PC-3 (cell line): Measurements from ENCODE around the gene TWF2. TPM values are rescaled to one million over a fixed set of nuclear protein-coding genes. Genes with fewer than 3 reads are reported as not detected.

Experiments used
- ATAC-seq: fragments of 200-7000 bp; cut with Tn5 transposase; 2 replicates; pipeline ENCODE4 v1.9.1; 2020; ENCODE audit warnings: mild to moderate bottlenecking, moderate library complexity
- BruUV-seq: library from RNA; stranded (reverse); fragments of 400-500 nt; replicated peaks from 2 replicates; lab custom pipeline; 2021; lab: Mats Ljungman, UMichigan
- CTCF ChIA-PET: fragments of 300-600 bp; sonication (Branson Sonifier 250); formaldehyde crosslinking; loops from one replicate; lab custom pipeline; 2022; ENCODE audit warnings: antibody characterized with exemption; lab: Charles Lee
- POLR2A ChIA-PET: fragments of 300-600 bp; sonication (Branson Sonifier 250); formaldehyde crosslinking; loops from one replicate; lab custom pipeline; 2022; ENCODE audit warnings: antibody characterized with exemption; ENCODE audit not compliant: unreplicated experiment; lab: Charles Lee
- DNase-seq: peaks from one replicate; pipeline ENCODE4 v3.0.0-alpha.2; 2015
- H2AFZ ChIP-seq: fragments of 300-600 bp; sonication (generic); 2 replicates; pipeline ENCODE4 v1.6.0; 2016; ENCODE audit warnings: antibody characterized with exemption, low read length
- H3F3A ChIP-seq: fragments of 300-600 bp; sonication (generic); one replicate; pipeline ENCODE4 v1.6.0; 2017; ENCODE audit warnings: antibody characterized with exemption, low read length, control low read depth, mild to moderate bottlenecking; ENCODE audit not compliant: unreplicated experiment
- H3K27ac ChIP-seq: fragments of 300-600 bp; sonication (generic); 2 replicates; pipeline ENCODE4 v1.5.1; 2016; ENCODE audit warnings: mild to moderate bottlenecking, low read length
- H3K27me3 ChIP-seq: fragments of 300-600 bp; sonication (generic); 2 replicates; pipeline ENCODE4 v1.6.1; 2016; ENCODE audit warnings: low read length, mixed read lengths
- H3K36me3 ChIP-seq: fragments of 300-600 bp; sonication (generic); 2 replicates; pipeline ENCODE4 v1.6.1; 2016; ENCODE audit warnings: low read depth, mixed run types, low read length, mixed read lengths
- H3K4me1 ChIP-seq: fragments of 300-600 bp; sonication (generic); 2 replicates; pipeline ENCODE4 v1.5.1; 2016; ENCODE audit warnings: low read length; ENCODE audit not compliant: insufficient read depth
- H3K4me2 ChIP-seq: fragments of 300-600 bp; sonication (generic); 2 replicates; pipeline ENCODE4 v1.6.0; 2016; ENCODE audit warnings: low read length
- H3K4me3 ChIP-seq: fragments of 300-600 bp; sonication (generic); 2 replicates; pipeline ENCODE4 v1.5.1; 2016; ENCODE audit warnings: mild to moderate bottlenecking, low read length, mixed read lengths
- H3K79me2 ChIP-seq: fragments of 300-600 bp; sonication (generic); 2 replicates; pipeline ENCODE4 v1.6.1; 2017; ENCODE audit warnings: low read length, mixed read lengths
- H3K9ac ChIP-seq: fragments of 300-600 bp; sonication (generic); 2 replicates; pipeline ENCODE4 v1.6.0; 2016; ENCODE audit warnings: mild to moderate bottlenecking, low read length
- H3K9me2 ChIP-seq: fragments of 300-600 bp; sonication (generic); replicated peaks from 2 replicates; pipeline ENCODE4 v1.6.1; 2016; ENCODE audit warnings: mixed run types, low read length, mixed read lengths
- H3K9me3 ChIP-seq: fragments of 300-600 bp; sonication (generic); 2 replicates; pipeline ENCODE4 v1.6.1; 2016; ENCODE audit warnings: low read length, mixed read lengths
- H4K20me1 ChIP-seq: fragments of 300-600 bp; sonication (generic); 2 replicates; pipeline ENCODE4 v1.6.1; 2016; ENCODE audit warnings: low read length, mixed read lengths
- EZH2 ChIP-seq: fragments of 300-600 bp; sonication (generic); IDR thresholded peaks from one replicate; pipeline ENCODE4 v1.6.1; 2017; ENCODE audit warnings: antibody characterized with exemption, mild to moderate bottlenecking, low read length; ENCODE audit not compliant: unreplicated experiment
- EZH2phosphoT487 ChIP-seq: fragments of 300-600 bp; sonication (generic); IDR thresholded peaks from 2 replicates; pipeline ENCODE4 v1.6.1; 2018; ENCODE audit warnings: mild to moderate bottlenecking, antibody characterized with exemption, low read length, borderline replicate concordance
- intact Hi-C: fragments of 100-400 bp; cut with micrococcal nuclease; formaldehyde crosslinking; loops from 2 replicates; pipeline ENCODE4 v1.9.0; 2023
- total RNA-seq: library from RNA; depleted of rRNA; stranded (reverse); fragments of >200 nt; gene quantifications from 2 replicates; pipeline ENCODE4 v1.2.3, GENCODE V29; 2014
- TF ChIP-seq, protein P1 (sequence below): fragments of 300-600 bp; sonication (generic); conservative IDR thresholded peaks from 2 replicates; pipeline ENCODE4 v1.5.1; 2017; ENCODE audit warnings: antibody characterized with exemption, low read depth, mild to moderate bottlenecking, low read length

TWF2 gene
- total RNA-seq, 1 experiment from 2014 or later, result 147 TPM

- POLR2A ChIA-PET, result interaction anchor here (0.7 kb wide), 1 partner anchor 24 kb away, joined by 5 read pairs; no protein-coding TSS in a partner anchor
- no peaks in the 10 kb centered on the region for H3K27me3 ChIP-seq
- H3F3A ChIP-seq, result no peaks in the 10 kb centered on the region
- H3K79me2 ChIP-seq, result peaks cover 1% of the 10 kb centered on the region
- intact Hi-C loops, result no loop called here
- no peak overlapping the region for H3K4me3 ChIP-seq
- no peak overlapping the region for H3K4me2 ChIP-seq
- peak; percentile 86 for DNase-seq
- no TSS peak for BruUV-seq
- H3K27ac ChIP-seq, result no peak overlapping the region
- no peaks in the 10 kb centered on the region for H3K9me2 ChIP-seq
- H3K4me1 ChIP-seq, result peaks cover 20% of the 10 kb centered on the region
- CTCF ChIA-PET, result interaction anchor here (0.6 kb wide), 1 partner anchor 19 kb away, joined by 4 read pairs; no protein-coding TSS in a partner anchor
- no peak overlapping the region for H3K9ac ChIP-seq
- no peaks in the 10 kb centered on the region for H4K20me1 ChIP-seq
- H3K36me3 ChIP-seq, result no peaks in the 10 kb centered on the region
- H2AFZ ChIP-seq, result no peak overlapping the region
- peak; percentile 54 for ATAC-seq
- no peak for TF ChIP-seq EZH2phosphoT487
- TF ChIP-seq, protein P1, sequence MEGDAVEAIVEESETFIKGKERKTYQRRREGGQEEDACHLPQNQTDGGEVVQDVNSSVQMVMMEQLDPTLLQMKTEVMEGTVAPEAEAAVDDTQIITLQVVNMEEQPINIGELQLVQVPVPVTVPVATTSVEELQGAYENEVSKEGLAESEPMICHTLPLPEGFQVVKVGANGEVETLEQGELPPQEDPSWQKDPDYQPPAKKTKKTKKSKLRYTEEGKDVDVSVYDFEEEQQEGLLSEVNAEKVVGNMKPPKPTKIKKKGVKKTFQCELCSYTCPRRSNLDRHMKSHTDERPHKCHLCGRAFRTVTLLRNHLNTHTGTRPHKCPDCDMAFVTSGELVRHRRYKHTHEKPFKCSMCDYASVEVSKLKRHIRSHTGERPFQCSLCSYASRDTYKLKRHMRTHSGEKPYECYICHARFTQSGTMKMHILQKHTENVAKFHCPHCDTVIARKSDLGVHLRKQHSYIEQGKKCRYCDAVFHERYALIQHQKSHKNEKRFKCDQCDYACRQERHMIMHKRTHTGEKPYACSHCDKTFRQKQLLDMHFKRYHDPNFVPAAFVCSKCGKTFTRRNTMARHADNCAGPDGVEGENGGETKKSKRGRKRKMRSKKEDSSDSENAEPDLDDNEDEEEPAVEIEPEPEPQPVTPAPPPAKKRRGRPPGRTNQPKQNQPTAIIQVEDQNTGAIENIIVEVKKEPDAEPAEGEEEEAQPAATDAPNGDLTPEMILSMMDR, result no peak
- no peak for TF ChIP-seq EZH2
- no peaks in the 10 kb centered on the region for H3K9me3 ChIP-seq
Measured at GRCh38 chr3:52193065-52193464, 45.9 kb downstream of the TWF2 start.

GRCh38 chr3:52191663-52192062 is 47.3 kb downstream of the TWF2 start:
- Histone ChIP-seq H3K27me3 (no peaks in the 10 kb centered on the region), H3K79me2 (no peaks in the 10 kb centered on the region), H3K36me3 (no peaks in the 10 kb centered on the region), H3K4me1 (peaks cover 9% of the 10 kb centered on the region; the same call in 1 of the 2 replicates), H3K9me3 (no peaks in the 10 kb centered on the region), H3K4me2 (no peak overlapping the region), H3K4me3 (no peak overlapping the region), H4K20me1 (no peaks in the 10 kb centered on the region), H3K9ac (no peak overlapping the region), H3F3A (no peaks in the 10 kb centered on the region), H3K9me2 (no peaks in the 10 kb centered on the region), H2AFZ (no peak overlapping the region), H3K27ac (no peak overlapping the region)
- no peak for ATAC-seq
- DNase-seq, result no peak
- CTCF ChIA-PET, result no interaction called here
- no peak for TF ChIP-seq EZH2phosphoT487
- no peak for TF ChIP-seq EZH2
- TF ChIP-seq, protein P1, result no peak
- no TSS peak for BruUV-seq
- intact Hi-C loops, result no loop called here
- POLR2A ChIA-PET, result no interaction called here

- no peaks in the 10 kb centered on the region for H3K36me3 ChIP-seq
- H3K4me1 ChIP-seq, result peaks cover 7% of the 10 kb centered on the region; the same call in 1 of the 2 replicates
- H3K4me3 ChIP-seq, result no peak overlapping the region
- H3F3A ChIP-seq, result no peaks in the 10 kb centered on the region
- H3K9me3 ChIP-seq, result no peaks in the 10 kb centered on the region
- CTCF ChIA-PET, result no interaction called here
- BruUV-seq, result no TSS peak
- H3K9ac ChIP-seq, result no peak overlapping the region
- DNase-seq, result no peak
- H3K79me2 ChIP-seq, result no peaks in the 10 kb centered on the region
- no peak overlapping the region for H3K4me2 ChIP-seq
- POLR2A ChIA-PET, result no interaction called here
- H4K20me1 ChIP-seq, result no peaks in the 10 kb centered on the region
- H3K27me3 ChIP-seq, result no peaks in the 10 kb centered on the region
- H3K27ac ChIP-seq, result no peak overlapping the region
- H2AFZ ChIP-seq, result no peak overlapping the region
- no peaks in the 10 kb centered on the region for H3K9me2 ChIP-seq
- intact Hi-C loops, result no loop called here
- peak; percentile 19 for ATAC-seq
- no peak for TF ChIP-seq EZH2
- TF ChIP-seq, protein P1, result no peak
- TF ChIP-seq EZH2phosphoT487, result no peak
Measured at GRCh38 chr3:52190294-52191074, 48.5 kb downstream of the TWF2 start.
